Myocyte (in vitro differentiated cells): ENCODE data around the gene RASGRP4. TPM values are rescaled to one million over a fixed set of nuclear protein-coding genes. Genes with fewer than 3 reads are reported as not detected.
"Not testable (repeated sequence)": the region's sequence is repeated elsewhere in the genome, so short reads cannot be mapped to it uniquely, and the experiment has no call there.

Source experiments
- DNase-seq: peaks from one replicate; pipeline ENCODE4 v3.0.0-alpha.2; 2012; ENCODE audit warnings: low read depth
- total RNA-seq: library from RNA; depleted of rRNA; stranded (reverse); fragments of >200 nt; gene quantifications from 2 replicates; pipeline ENCODE4 v1.2.3, GENCODE V29; 2014

Gene RASGRP4
- total RNA-seq, 1 donor from 2014 or later: 0.19 TPM

- DNase-seq: no peak
These were observed 8.2 kb downstream of the RASGRP4 start for GRCh38 chr19:38417544-38418506.

GRCh38 chr19:38417146-38417543 is 8.9 kb downstream of the RASGRP4 start:
- DNase-seq: no peak

- no peak for DNase-seq
These were observed 12.6 kb downstream of the RASGRP4 start for GRCh38 chr19:38413416-38413815.

GRCh38 chr19:38412961-38413360 is 13.1 kb downstream of the RASGRP4 start:
- DNase-seq: peak; percentile 61

GRCh38 chr19:38412491-38412890 is 13.5 kb downstream of the RASGRP4 start:
- no peak for DNase-seq

- DNase-seq: not testable (repeated sequence)
These were observed 14.1 kb downstream of the RASGRP4 start for GRCh38 chr19:38411898-38412297.

- peak; percentile 38 for DNase-seq
These were observed 14.8 kb downstream of the RASGRP4 start for GRCh38 chr19:38411041-38411712.

GRCh38 chr19:38410407-38410806 is 15.6 kb downstream of the RASGRP4 start:
- not testable (repeated sequence) for DNase-seq

GRCh38 chr19:38409631-38410133 is 16.3 kb downstream of the RASGRP4 start:
- DNase-seq: peak; percentile 51

GRCh38 chr19:38405276-38405675 is 20.7 kb downstream of the RASGRP4 start:
- DNase-seq: no peak

GRCh38 chr19:38404858-38405257 is 21.2 kb downstream of the RASGRP4 start:
- DNase-seq: no peak

GRCh38 chr19:38402967-38403674 is 22.9 kb downstream of the RASGRP4 start, which contains the start of gene FAM98C:
Gene FAM98C, plus strand, starts transcription at chr19:38403093. Its CDS starts 61 bp downstream, at chr19:38403154.
- peak; percentile 95 for DNase-seq

GRCh38 chr19:38402623-38402966 is 23.4 kb downstream of the RASGRP4 start:
- no peak for DNase-seq

- DNase-seq: no peak
These were observed 24.9 kb downstream of the RASGRP4 start for GRCh38 chr19:38401148-38401547.

- no peak for DNase-seq
These were observed 25.7 kb downstream of the RASGRP4 start for GRCh38 chr19:38400361-38400760.

- no peak for DNase-seq
These were observed 26.5 kb downstream of the RASGRP4 start for GRCh38 chr19:38399537-38399936.

- no peak for DNase-seq
These were observed 26.9 kb downstream of the RASGRP4 start for GRCh38 chr19:38399081-38399480.

- DNase-seq: no peak
These were observed 30.5 kb downstream of the RASGRP4 start for GRCh38 chr19:38395381-38396114.

- DNase-seq: no peak
These were observed 31.5 kb downstream of the RASGRP4 start for GRCh38 chr19:38394488-38394887.

- DNase-seq: no peak
These were observed 33.2 kb downstream of the RASGRP4 start for GRCh38 chr19:38392707-38393308.
